Activated CD8-positive, alpha-beta T cell treated with anti-CD3 and anti-CD28 coated beads for 36 hours (primary cell): ENCODE measurements around the gene CTTN. TPM values are rescaled to one million over a fixed set of nuclear protein-coding genes. Genes with fewer than 3 reads are reported as not detected.

Experiments used
- ATAC-seq: fragments of 200-7000 bp; cut with Tn5 transposase; one replicate; pipeline ENCODE4 v1.10.0; 2021; ENCODE audit warnings: mild to moderate bottlenecking, moderate library complexity
- CTCF ChIA-PET: fragments of 350-600 bp; sonication (Branson Sonifier 250); formaldehyde crosslinking; loops from one replicate; lab custom pipeline; 2021; ENCODE audit warnings: antibody characterized with exemption; lab: Charles Lee
- POLR2A ChIA-PET: fragments of 350-600 bp; sonication (Branson Sonifier 250); formaldehyde crosslinking; loops from one replicate; lab custom pipeline; 2021; ENCODE audit warnings: antibody characterized with exemption; lab: Charles Lee
- DNase-seq: peaks from one replicate; pipeline ENCODE4 v3.0.0-alpha.2; 2020
- H3K27ac Mint-ChIP-seq: one replicate; pipeline ENCODE4 v1.8.0; 2021; ENCODE audit warnings: mild to moderate bottlenecking, mixed read lengths
- H3K27me3 Mint-ChIP-seq: one replicate; pipeline ENCODE4 v1.8.0; 2021; ENCODE audit warnings: mixed read lengths
- H3K36me3 Mint-ChIP-seq: one replicate; pipeline ENCODE4 v1.8.0; 2021; ENCODE audit warnings: low read depth, mixed read lengths
- H3K4me1 Mint-ChIP-seq: one replicate; pipeline ENCODE4 v1.8.0; 2021; ENCODE audit warnings: low read depth, mixed read lengths
- H3K4me3 Mint-ChIP-seq: one replicate; pipeline ENCODE4 v1.8.0; 2021; ENCODE audit warnings: mild to moderate bottlenecking, moderate library complexity, mixed read lengths
- H3K9me3 Mint-ChIP-seq: one replicate; pipeline ENCODE4 v1.8.0; 2021; ENCODE audit warnings: mixed read lengths
- intact Hi-C: fragments of 100-400 bp; cut with micrococcal nuclease; formaldehyde crosslinking; loops from one replicate; pipeline ENCODE4 v1.10.0; 2022
- total RNA-seq, 2 experiments: library from RNA; stranded (reverse); gene quantifications; one replicate each; pipeline ENCODE4 v1.2.3, GENCODE V29; 2021
- TF ChIP-seq, protein P1 (sequence below): fragments of 200-600 bp; IDR thresholded peaks from one replicate; pipeline ENCODE4 v1.8.0; 2022; ENCODE audit warnings: antibody characterized with exemption, mild to moderate bottlenecking

Gene CTTN
- total RNA-seq, 2 experiments from 2014 or later: 8.6 to 9.9 TPM

DNA sequence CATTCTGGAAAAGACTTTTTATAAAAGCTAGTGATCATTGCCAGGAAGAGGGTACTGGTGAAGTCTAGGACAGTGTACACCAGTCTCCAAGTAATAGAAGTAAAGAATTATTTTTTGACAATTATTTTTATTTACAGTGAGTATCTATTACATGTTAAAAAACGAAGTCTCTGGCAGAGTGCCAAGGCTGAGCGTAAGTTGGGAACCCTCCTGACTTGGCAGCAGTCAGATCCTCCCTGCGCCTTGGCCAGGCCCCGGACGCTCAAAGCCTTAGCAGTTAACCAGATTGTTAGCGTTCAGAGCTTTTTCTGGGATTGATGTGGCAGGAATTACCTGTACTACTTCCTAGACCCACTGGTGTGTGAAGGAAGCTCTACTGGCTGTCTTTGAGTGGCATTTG, 38.1 kb upstream of the CTTN start:
- ChIA-PET POLR2A (no interaction called here), CTCF (no interaction called here)
- Mint-ChIP-seq H3K27ac (no peak overlapping the region), H3K36me3 (peaks cover 58% of the 10 kb centered on the region), H3K9me3 (no peaks in the 10 kb centered on the region), H3K27me3 (no peaks in the 10 kb centered on the region), H3K4me1 (peaks cover 19% of the 10 kb centered on the region), H3K4me3 (no peak overlapping the region)
- no peak for DNase-seq
- ATAC-seq: no peak
- TF ChIP-seq, protein P1, sequence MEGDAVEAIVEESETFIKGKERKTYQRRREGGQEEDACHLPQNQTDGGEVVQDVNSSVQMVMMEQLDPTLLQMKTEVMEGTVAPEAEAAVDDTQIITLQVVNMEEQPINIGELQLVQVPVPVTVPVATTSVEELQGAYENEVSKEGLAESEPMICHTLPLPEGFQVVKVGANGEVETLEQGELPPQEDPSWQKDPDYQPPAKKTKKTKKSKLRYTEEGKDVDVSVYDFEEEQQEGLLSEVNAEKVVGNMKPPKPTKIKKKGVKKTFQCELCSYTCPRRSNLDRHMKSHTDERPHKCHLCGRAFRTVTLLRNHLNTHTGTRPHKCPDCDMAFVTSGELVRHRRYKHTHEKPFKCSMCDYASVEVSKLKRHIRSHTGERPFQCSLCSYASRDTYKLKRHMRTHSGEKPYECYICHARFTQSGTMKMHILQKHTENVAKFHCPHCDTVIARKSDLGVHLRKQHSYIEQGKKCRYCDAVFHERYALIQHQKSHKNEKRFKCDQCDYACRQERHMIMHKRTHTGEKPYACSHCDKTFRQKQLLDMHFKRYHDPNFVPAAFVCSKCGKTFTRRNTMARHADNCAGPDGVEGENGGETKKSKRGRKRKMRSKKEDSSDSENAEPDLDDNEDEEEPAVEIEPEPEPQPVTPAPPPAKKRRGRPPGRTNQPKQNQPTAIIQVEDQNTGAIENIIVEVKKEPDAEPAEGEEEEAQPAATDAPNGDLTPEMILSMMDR: no peak
- intact Hi-C loops: no loop called here

DNA sequence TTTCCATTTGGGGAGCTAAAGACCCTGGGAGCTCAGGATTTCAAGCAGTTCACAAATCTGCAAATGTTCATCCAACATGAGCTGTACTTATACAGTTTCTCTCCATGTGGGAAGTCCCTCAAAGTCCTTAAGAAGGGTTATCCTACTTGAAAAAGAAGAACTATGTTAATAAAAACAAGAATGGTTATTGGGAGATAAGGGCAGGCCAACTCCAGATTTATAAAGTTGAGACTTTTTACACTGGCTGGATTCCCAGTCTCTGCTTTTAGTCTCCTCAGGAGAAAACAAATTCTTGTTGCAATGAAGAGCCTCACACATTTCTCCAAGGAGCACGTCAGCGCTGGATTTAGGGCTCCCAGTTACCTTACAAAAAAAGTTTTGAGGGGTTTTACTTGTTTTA, 34.2 kb upstream of the CTTN start:
- Mint-ChIP-seq H3K4me1 (peaks cover 37% of the 10 kb centered on the region), H3K4me3 (no peak overlapping the region), H3K27ac (peak overlapping the region; percentile 89), H3K9me3 (no peaks in the 10 kb centered on the region), H3K27me3 (no peaks in the 10 kb centered on the region), H3K36me3 (peaks cover 51% of the 10 kb centered on the region)
- CTCF ChIA-PET: no interaction called here
- intact Hi-C loops: no loop called here
- POLR2A ChIA-PET: interaction anchor here (1.1 kb wide), 1 partner anchor 8 kb away, joined by 5 read pairs; no protein-coding TSS in a partner anchor
- ATAC-seq (no peak), DNase-seq (no peak)
- TF ChIP-seq, protein P1: no peak

- ChIA-PET POLR2A (interaction anchor here (1.1 to 1.2 kb wide), 2 partner anchors 9 to 10 kb away, joined by 3 to 5 read pairs; no protein-coding TSS in a partner anchor), CTCF (no interaction called here)
- Mint-ChIP-seq H3K4me3 (peak overlapping the region; percentile 60), H3K27ac (peak overlapping the region; percentile 89), H3K27me3 (no peaks in the 10 kb centered on the region), H3K36me3 (peaks cover 55% of the 10 kb centered on the region), H3K9me3 (no peaks in the 10 kb centered on the region), H3K4me1 (peaks cover 37% of the 10 kb centered on the region)
- TF ChIP-seq, protein P1: no peak
- peak; percentile 86 for ATAC-seq
- peak; percentile 90 for DNase-seq
- intact Hi-C loops: no loop called here
Measured at GRCh38 chr11:70364745-70365543, 33.4 kb upstream of the CTTN start.

GRCh38 chr11:70365544-70365927, 32.8 kb upstream of the CTTN start:
- POLR2A ChIA-PET: interaction anchor here (1.2 kb wide), 1 partner anchor 10 kb away, joined by 3 read pairs; no protein-coding TSS in a partner anchor
- H3K27ac Mint-ChIP-seq: peak overlapping the region; percentile 89
- DNase-seq: no peak
- CTCF ChIA-PET: no interaction called here
- H3K27me3 Mint-ChIP-seq: no peaks in the 10 kb centered on the region
- TF ChIP-seq, protein P1: no peak
- peak overlapping the region; percentile 60 for H3K4me3 Mint-ChIP-seq
- H3K9me3 Mint-ChIP-seq: no peaks in the 10 kb centered on the region
- ATAC-seq: peak; percentile 21
- H3K36me3 Mint-ChIP-seq: peaks cover 55% of the 10 kb centered on the region
- intact Hi-C loops: no loop called here
- H3K4me1 Mint-ChIP-seq: peaks cover 37% of the 10 kb centered on the region

- TF ChIP-seq, protein P1: no peak
- Mint-ChIP-seq H3K27me3 (no peaks in the 10 kb centered on the region), H3K36me3 (peaks cover 53% of the 10 kb centered on the region), H3K4me3 (no peak overlapping the region), H3K9me3 (peaks cover 3% of the 10 kb centered on the region), H3K4me1 (peaks cover 41% of the 10 kb centered on the region), H3K27ac (no peak overlapping the region)
- intact Hi-C loops: no loop called here
- POLR2A ChIA-PET: interaction anchor here (0.7 to 0.9 kb wide), 2 partner anchors 16 to 33 kb away, joined by 3 read pairs; no protein-coding TSS in a partner anchor
- ATAC-seq: no peak
- DNase-seq: no peak
- CTCF ChIA-PET: interaction anchor here (1.4 kb wide), 1 partner anchor 9 kb away, joined by 4 read pairs; no protein-coding TSS in a partner anchor
Measured at GRCh38 chr11:70367071-70367470, 31.3 kb upstream of the CTTN start.
